HCT116 (cell line): ENCODE measurements around the gene MICU2. TPM values are rescaled to one million over a fixed set of nuclear protein-coding genes. Genes with fewer than 3 reads are reported as not detected.

Experiments
- ATAC-seq: fragments of 200-7000 bp; cut with Tn5 transposase; 2 replicates; pipeline ENCODE4 v1.9.1; 2020; ENCODE audit warnings: mild to moderate bottlenecking, moderate library complexity
- BruUV-seq: library from RNA; stranded (reverse); fragments of 400-500 nt; replicated peaks from 2 replicates; lab custom pipeline; 2021; lab: Mats Ljungman, UMichigan
- CTCF ChIA-PET: fragments of 300-600 bp; sonication (Branson Sonifier 250); formaldehyde crosslinking; loops from one replicate; lab custom pipeline; 2021; ENCODE audit warnings: antibody characterized with exemption; lab: Charles Lee
- POLR2A ChIA-PET: fragments of 300-600, 350-600 bp; sonication (Branson Sonifier 250); formaldehyde crosslinking; loops from one replicate; lab custom pipeline; 2021; ENCODE audit warnings: antibody characterized with exemption; lab: Charles Lee
- RAD21 ChIA-PET, 2 experiments: fragments of 300-600 bp; sonication (Branson Sonifier 250); formaldehyde crosslinking; loops; one replicate each; lab custom pipeline; 2023; ENCODE audit warnings: low total read pairs in 2 of 2; ENCODE audit not compliant: uncharacterized antibody in 2 of 2, unreplicated experiment in 2 of 2, low non-redundant PET in 1 of 2; lab: Charles Lee
- DNase-seq: peaks from one replicate; pipeline ENCODE4 v3.0.0-alpha.2; 2010; ENCODE audit warnings: low read depth, low spot score
- H2AFZ ChIP-seq: fragments of 200-600 bp; shearing (Covaris generic), sonication (generic); 2 replicates; pipeline ENCODE4 v1.6.1; 2017; ENCODE audit warnings: low read depth, mixed run types, mixed read lengths, antibody characterized with exemption, low read length; ENCODE audit not compliant: poor library complexity, severe bottlenecking
- H3K27ac ChIP-seq: 2 replicates; pipeline ENCODE4 v1.5.1; 2012; ENCODE audit warnings: low read depth, low read length
- H3K27me3 ChIP-seq: fragments of 200-600 bp; sonication (generic); 2 replicates; pipeline ENCODE4 v1.6.1; 2016; ENCODE audit warnings: mixed run types, low read length, mixed read lengths; ENCODE audit not compliant: insufficient read depth
- H3K36me3 ChIP-seq, 2 experiments: fragments of 200-500 bp in 1 of 2; fragments of 200-600 bp in 1 of 2; sonication (Bioruptor generic) in 1 of 2; sonication (generic) in 1 of 2; 2 replicates each; pipeline versions ENCODE4 v1.5.1 to v1.6.1; 2014 to 2016; ENCODE audit warnings: low read length in 2 of 2, inconsistent platforms in 1 of 2, mixed read lengths in 1 of 2, mixed run types in 1 of 2; ENCODE audit not compliant: insufficient read depth in 2 of 2, control insufficient read depth in 1 of 2
- H3K4me1 ChIP-seq, 2 experiments: fragments of 200-600 bp in 1 of 2; sonication (generic) in 1 of 2; 2 replicates each; pipeline versions ENCODE4 v1.5.1 to v1.6.1; 2012 to 2017; ENCODE audit warnings: low read length in 2 of 2, inconsistent platforms in 1 of 2, mild to moderate bottlenecking in 1 of 2, mixed read lengths in 1 of 2, mixed run types in 1 of 2, moderate library complexity in 1 of 2; ENCODE audit not compliant: insufficient read depth in 2 of 2, control insufficient read depth in 1 of 2
- H3K4me2 ChIP-seq: fragments of 200-600 bp; sonication (generic); 2 replicates; pipeline ENCODE4 v1.6.1; 2017; ENCODE audit warnings: mixed run types, low read length, mixed read lengths
- H3K4me3 ChIP-seq, 2 experiments: fragments of 200-600 bp in 1 of 2; sonication (generic) in 1 of 2; replicated peaks in 1 of 2; 2 replicates each; pipeline ENCODE4 v1.5.1; 2011 to 2016; ENCODE audit warnings: low read length in 2 of 2, control low read depth in 1 of 2, low read depth in 1 of 2, mild to moderate bottlenecking in 1 of 2, mixed read lengths in 1 of 2, mixed run types in 1 of 2
- H3K79me2 ChIP-seq: fragments of 200-600 bp; sonication (generic); 2 replicates; pipeline ENCODE4 v1.6.1; 2017; ENCODE audit warnings: mild to moderate bottlenecking, mixed run types, low read length, moderate library complexity, mixed read lengths; ENCODE audit not compliant: insufficient read depth
- H3K9ac ChIP-seq: fragments of 200-600 bp; sonication (generic); 2 replicates; pipeline ENCODE4 v1.6.1; 2016; ENCODE audit warnings: low read length, mixed read lengths
- H3K9me2 ChIP-seq: fragments of 200-600 bp; sonication (generic), shearing (Covaris generic); 2 replicates; pipeline ENCODE4 v1.6.1; 2017; ENCODE audit warnings: mixed run types, mild to moderate bottlenecking, moderate library complexity; ENCODE audit not compliant: insufficient read depth
- H3K9me3 ChIP-seq, 2 experiments: fragments of 200-500 bp in 1 of 2; fragments of 200-600 bp in 1 of 2; sonication (Bioruptor generic) in 1 of 2; sonication (generic) in 1 of 2; 2 replicates each; pipeline ENCODE4 v1.6.1; 2014 to 2017; ENCODE audit warnings: low read length in 2 of 2, mixed read lengths in 2 of 2, inconsistent platforms in 1 of 2, low read depth in 1 of 2, mild to moderate bottlenecking in 1 of 2, mixed run types in 1 of 2, moderate library complexity in 1 of 2; ENCODE audit not compliant: control insufficient read depth in 1 of 2, insufficient read depth in 1 of 2
- H4K20me1 ChIP-seq: fragments of 200-600 bp; sonication (generic), shearing (Covaris generic); 2 replicates; pipeline ENCODE4 v1.6.1; 2017; ENCODE audit warnings: mixed run types, mild to moderate bottlenecking, moderate library complexity; ENCODE audit not compliant: insufficient read depth
- CEBPB ChIP-seq: IDR thresholded peaks from 2 replicates; pipeline ENCODE4 v1.6.1; 2012; ENCODE audit warnings: low read depth
- EGR1 ChIP-seq: IDR thresholded peaks from 2 replicates; pipeline ENCODE4 v1.6.1; 2012; ENCODE audit warnings: low read depth
- EZH2phosphoT487 ChIP-seq: fragments of 200-600 bp; IDR thresholded peaks from 2 replicates; pipeline ENCODE4 v1.6.1; 2018; ENCODE audit warnings: antibody characterized with exemption, borderline replicate concordance
- FOSL1 ChIP-seq: IDR thresholded peaks from 2 replicates; pipeline ENCODE4 v1.6.1; 2012; ENCODE audit warnings: low read depth
- JUND ChIP-seq: IDR thresholded peaks from 2 replicates; pipeline ENCODE4 v1.6.1; 2012
- POLR2A ChIP-seq: IDR thresholded peaks from 2 replicates; pipeline ENCODE4 v1.7.0; 2011; ENCODE audit warnings: borderline replicate concordance; ENCODE audit not compliant: insufficient read depth, insufficient read length; ENCODE audit errors: extremely low read depth
- POLR2AphosphoS5 ChIP-seq: IDR thresholded peaks from 2 replicates; pipeline ENCODE4 v1.6.1; 2011; ENCODE audit warnings: mild to moderate bottlenecking, low read depth, low read length, moderate library complexity
- RAD21 ChIP-seq: IDR thresholded peaks from 2 replicates; pipeline ENCODE4 v1.6.1; 2012; ENCODE audit warnings: low read depth, mild to moderate bottlenecking
- REST ChIP-seq: IDR thresholded peaks from 2 replicates; pipeline ENCODE4 v1.6.1; 2012; ENCODE audit warnings: low read depth
- SIN3A ChIP-seq: IDR thresholded peaks from 2 replicates; pipeline ENCODE4 v1.6.1; 2012; ENCODE audit warnings: low read depth
- TCF7L2 ChIP-seq: IDR thresholded peaks from 2 replicates; pipeline ENCODE4 v1.7.0; 2011; ENCODE audit warnings: borderline replicate concordance, inconsistent platforms; ENCODE audit not compliant: insufficient read depth, insufficient read length; ENCODE audit errors: extremely low read depth
- YY1 ChIP-seq: IDR thresholded peaks from 2 replicates; pipeline ENCODE4 v1.6.1; 2011; ENCODE audit warnings: low read length, low read depth, moderate library complexity, mild to moderate bottlenecking; ENCODE audit not compliant: insufficient replicate concordance; ENCODE audit errors: extremely low read depth
- ZBTB33 ChIP-seq: IDR thresholded peaks from 2 replicates; pipeline ENCODE4 v1.6.1; 2011; ENCODE audit warnings: mild to moderate bottlenecking, low read length, moderate library complexity; ENCODE audit not compliant: insufficient replicate concordance; ENCODE audit errors: extremely low read depth
- intact Hi-C: fragments of 100-400 bp; cut with micrococcal nuclease; formaldehyde crosslinking; loops from 2 replicates; pipeline ENCODE4 v1.10.0; 2022
- total RNA-seq: library from RNA; stranded (reverse); gene quantifications from one replicate; pipeline ENCODE4 v1.2.1, GENCODE V29; 2021; ENCODE audit not compliant: unreplicated experiment

Gene MICU2
- total RNA-seq, 1 experiment from 2014 or later: 41.0 TPM

- no peak overlapping the region for H3K4me2 ChIP-seq
- no peak for DNase-seq
- RAD21 ChIA-PET: no interaction called here
Measured at GRCh38 chr13:21528616-21529015, 75.4 kb downstream of the MICU2 start.

More at GRCh38 chr13:21528616-21529015, 75.4 kb downstream of the MICU2 start:
- no peak for TF ChIP-seq YY1
- TF ChIP-seq POLR2A: no peak
- no peak for TF ChIP-seq FOSL1
- TF ChIP-seq POLR2AphosphoS5: no peak
- TF ChIP-seq REST: no peak
- no peak for TF ChIP-seq TCF7L2
- no peak for TF ChIP-seq EGR1
- no peak for TF ChIP-seq JUND
- no peak for TF ChIP-seq SIN3A
- no peak for TF ChIP-seq RAD21
- no peak for TF ChIP-seq EZH2phosphoT487
- TF ChIP-seq CEBPB: no peak
- TF ChIP-seq ZBTB33: no peak
- TF ChIP-seq, all 23 proteins: peak for 0
- Histone ChIP-seq H3K9me2 (no peaks in the 10 kb centered on the region), H3K36me3 (peaks cover 0 to 4% of the 10 kb centered on the region in 2 experiments; a peak in 1 of 4 replicates), H2AFZ (no peak overlapping the region), H3K27ac (no peak overlapping the region), H3K4me3 (no peak overlapping the region), H3K9ac (no peak overlapping the region), H3K79me2 (no peaks in the 10 kb centered on the region), H3K4me1 (no peaks in the 10 kb centered on the region), H3K9me3 (no peaks in the 10 kb centered on the region), H3K27me3 (no peaks in the 10 kb centered on the region), H4K20me1 (no peaks in the 10 kb centered on the region)
- ChIA-PET CTCF (no interaction called here), POLR2A (no interaction called here)
- no TSS peak for BruUV-seq
- intact Hi-C loops: no loop called here
- no peak for ATAC-seq
